HEK293 (cell line): ENCODE measurements around the gene NHS.

Experiments
- CTCF ChIP-seq: fragments of 450-650 bp; formaldehyde crosslinking; IDR thresholded peaks from 2 replicates; pipeline ENCODE4 v1.5.1; 2016; ENCODE audit warnings: missing biosample characterization, missing genetic modification characterization
- KLF16 ChIP-seq: fragments of 450-650 bp; formaldehyde crosslinking; IDR thresholded peaks from 2 replicates; pipeline ENCODE4 v1.5.1; 2017; ENCODE audit warnings: missing biosample characterization, missing genetic modification characterization
- PBX3 ChIP-seq: sonication (generic); formaldehyde crosslinking; IDR thresholded peaks from 2 replicates; pipeline ENCODE4 v1.8.1; 2022; ENCODE audit warnings: mild to moderate bottlenecking, moderate library complexity, missing genetic modification reagents
- ZNF138 ChIP-seq: fragments of 450-650 bp; formaldehyde crosslinking; IDR thresholded peaks from 2 replicates; pipeline ENCODE4 v1.5.1; 2016; ENCODE audit warnings: missing biosample characterization, missing genetic modification characterization, borderline replicate concordance
- ZNF157 ChIP-seq: fragments of 450-650 bp; formaldehyde crosslinking; IDR thresholded peaks from 2 replicates; pipeline ENCODE4 v1.5.1; 2016; ENCODE audit warnings: missing biosample characterization, missing genetic modification characterization
- ZNF391 ChIP-seq: fragments of 450-650 bp; formaldehyde crosslinking; IDR thresholded peaks from 2 replicates; pipeline ENCODE4 v1.5.1; 2016; ENCODE audit warnings: low read depth, missing biosample characterization, missing genetic modification characterization, borderline replicate concordance

DNA sequence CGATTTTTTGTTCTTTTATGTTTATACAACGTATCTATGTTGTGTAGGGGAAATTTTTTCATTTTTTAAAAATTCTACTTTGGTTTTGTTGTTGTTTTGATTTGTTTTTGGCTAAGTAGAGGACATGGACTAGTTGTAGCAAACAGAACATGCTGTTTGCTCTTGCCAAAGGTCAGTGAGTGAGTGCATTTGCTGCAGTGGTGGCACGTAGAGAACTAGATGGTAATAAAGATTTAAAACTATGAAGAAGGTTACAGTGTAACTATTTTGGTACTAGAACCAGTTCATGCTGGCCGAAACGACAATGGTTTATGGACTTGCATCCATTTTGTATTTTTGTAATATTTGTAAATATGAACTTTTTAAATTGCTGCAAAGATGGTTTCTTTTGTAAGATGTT is 360.4 kb downstream of the NHS start:
- TF ChIP-seq CTCF (tag by site-specific recombination), result no peak
- TF ChIP-seq ZNF157 (tag by site-specific recombination), result no peak
- TF ChIP-seq PBX3 (CRISPR knock-in tag), result no peak
- no peak for TF ChIP-seq ZNF391 (tag by site-specific recombination)
- no peak for TF ChIP-seq KLF16 (tag by site-specific recombination)
- TF ChIP-seq ZNF138 (tag by site-specific recombination), result no peak
